HG03565 (cell line): ENCODE results near the gene WBP2.

ENCODE experiments used
- ATAC-seq: cut with Tn5 transposase; IDR thresholded peaks from one replicate; pipeline ENCODE4 v1.9.1; 2021; ENCODE audit warnings: mild to moderate bottlenecking, moderate library complexity; ENCODE audit not compliant: unreplicated experiment

Gene WBP2

DNA sequence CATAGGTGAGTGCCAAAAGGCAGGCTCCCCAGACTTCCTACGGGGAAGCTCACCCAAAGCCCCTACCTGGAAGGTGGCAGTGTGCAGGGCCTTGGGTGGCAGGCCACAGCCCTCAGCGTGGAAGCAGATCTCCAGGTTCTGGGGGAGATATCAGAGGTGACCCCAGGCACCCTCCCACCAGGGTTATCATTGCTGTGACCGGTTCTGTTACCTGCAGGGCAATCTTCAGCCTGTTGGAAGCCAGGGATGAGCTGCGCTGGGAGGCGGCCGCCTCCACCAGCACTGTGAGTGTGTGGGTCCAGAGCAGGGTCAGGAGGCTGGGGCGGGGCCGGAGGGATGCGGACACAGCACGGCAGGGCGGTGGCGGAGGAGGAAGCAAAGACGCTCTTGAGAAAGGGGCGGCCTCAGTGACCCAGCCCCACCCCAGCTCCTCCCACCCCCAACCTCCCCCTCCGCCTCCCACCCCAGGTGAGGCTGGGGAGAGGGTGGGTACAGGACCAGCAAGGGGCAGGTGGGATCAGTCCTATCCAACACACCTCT lies 24.0 kb downstream of the WBP2 start:
- ATAC-seq: no peak

DNA sequence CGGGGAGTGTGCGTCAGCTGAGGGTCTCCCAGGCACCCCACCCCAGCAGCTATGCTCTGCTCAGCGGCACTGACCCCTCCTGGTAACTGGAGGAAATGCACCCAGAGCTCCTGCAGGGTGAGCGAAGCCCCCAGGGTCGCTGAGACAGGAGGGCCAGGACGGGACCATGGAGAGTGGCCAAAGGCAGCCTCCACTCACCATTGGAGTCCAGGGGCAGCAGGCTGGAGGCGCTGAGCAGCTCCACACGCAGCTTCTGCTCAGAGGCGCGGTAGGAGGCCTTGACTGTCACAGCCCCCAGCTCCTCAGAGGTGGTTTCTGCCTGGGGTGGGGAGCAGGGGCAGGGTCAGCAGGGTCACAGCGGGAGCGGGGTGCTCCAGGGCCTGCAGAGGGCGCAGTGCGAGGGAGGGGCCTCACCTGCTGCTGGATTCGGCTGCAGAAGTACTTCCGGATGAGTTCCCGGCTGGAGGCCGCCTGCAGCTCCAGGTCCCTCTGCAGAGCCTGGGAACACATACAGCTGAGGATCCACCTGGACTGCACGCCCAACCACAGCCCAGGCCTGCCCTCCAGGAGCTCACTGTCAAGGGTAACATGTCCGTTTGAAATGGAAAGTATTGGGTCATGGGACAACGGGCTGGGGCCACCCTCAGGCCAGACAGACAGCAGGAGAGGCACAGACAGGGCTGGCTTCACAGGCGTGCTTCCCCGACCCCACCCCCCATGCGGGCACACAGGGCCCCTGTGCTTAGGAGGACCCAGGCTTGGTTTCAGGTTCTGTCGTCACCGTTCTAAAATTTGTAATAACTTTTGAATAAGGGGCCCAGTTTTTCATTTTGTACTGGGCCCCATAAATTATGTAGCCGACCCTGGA lies 24.7 kb downstream of the WBP2 start:
- ATAC-seq: no peak

DNA sequence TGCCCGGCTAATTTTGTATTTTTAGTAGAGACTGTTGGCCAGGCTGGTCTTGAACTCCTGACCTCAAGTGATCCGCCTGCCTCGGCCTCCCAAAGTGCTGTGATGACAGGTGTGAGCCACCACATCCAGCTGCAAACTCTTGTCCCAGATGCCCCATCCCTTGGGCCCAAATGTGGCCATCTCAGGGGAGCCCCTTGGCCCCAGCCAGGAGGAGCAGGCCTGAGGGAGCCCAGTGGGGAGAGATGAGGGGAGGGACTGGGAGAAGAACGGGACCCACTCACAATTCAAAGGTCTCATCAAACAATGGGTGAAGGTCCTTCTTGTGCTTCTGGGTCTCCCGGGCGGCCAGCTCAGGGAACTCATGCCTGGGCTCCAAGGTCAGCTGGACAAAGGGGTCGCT lies 25.4 kb downstream of the WBP2 start:
- ATAC-seq: no peak

DNA sequence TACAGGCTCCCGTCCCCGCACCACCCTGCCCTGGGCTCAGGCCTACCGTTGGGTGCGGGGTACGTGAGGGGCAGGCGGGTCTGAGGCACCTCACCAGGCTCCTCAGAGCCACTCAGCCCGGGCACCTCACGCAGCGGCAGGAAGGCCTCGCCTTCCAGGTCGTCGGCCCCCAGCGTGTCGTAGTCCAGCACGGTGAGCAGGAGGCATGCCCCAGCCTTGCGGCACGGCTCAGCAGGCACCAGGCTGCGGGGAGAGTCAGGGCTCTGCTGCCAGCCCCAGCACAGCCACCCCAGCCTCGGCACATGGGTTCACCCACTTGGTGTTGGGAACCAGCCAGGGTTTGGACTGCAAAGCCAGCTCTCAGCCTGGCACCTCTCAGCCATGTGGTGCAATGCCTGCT lies 26.4 kb downstream of the WBP2 start:
- ATAC-seq: no peak

DNA sequence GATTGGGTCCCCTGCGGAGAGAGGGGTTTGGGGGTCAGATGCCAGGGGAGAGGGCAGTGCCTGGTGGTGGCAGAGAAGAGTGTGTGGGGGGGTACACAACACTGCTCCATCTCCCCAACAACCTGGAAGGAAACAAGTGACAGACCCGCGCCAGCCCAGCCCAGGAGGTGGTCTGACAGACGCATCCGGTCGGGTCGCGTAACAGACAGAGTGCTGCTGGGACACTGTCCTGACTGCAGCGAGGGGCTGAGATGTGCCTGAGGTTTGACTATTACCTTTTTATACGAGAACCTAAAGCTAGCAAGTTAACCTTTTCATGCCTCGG lies 27.1 kb downstream of the WBP2 start:
- ATAC-seq: no peak

DNA sequence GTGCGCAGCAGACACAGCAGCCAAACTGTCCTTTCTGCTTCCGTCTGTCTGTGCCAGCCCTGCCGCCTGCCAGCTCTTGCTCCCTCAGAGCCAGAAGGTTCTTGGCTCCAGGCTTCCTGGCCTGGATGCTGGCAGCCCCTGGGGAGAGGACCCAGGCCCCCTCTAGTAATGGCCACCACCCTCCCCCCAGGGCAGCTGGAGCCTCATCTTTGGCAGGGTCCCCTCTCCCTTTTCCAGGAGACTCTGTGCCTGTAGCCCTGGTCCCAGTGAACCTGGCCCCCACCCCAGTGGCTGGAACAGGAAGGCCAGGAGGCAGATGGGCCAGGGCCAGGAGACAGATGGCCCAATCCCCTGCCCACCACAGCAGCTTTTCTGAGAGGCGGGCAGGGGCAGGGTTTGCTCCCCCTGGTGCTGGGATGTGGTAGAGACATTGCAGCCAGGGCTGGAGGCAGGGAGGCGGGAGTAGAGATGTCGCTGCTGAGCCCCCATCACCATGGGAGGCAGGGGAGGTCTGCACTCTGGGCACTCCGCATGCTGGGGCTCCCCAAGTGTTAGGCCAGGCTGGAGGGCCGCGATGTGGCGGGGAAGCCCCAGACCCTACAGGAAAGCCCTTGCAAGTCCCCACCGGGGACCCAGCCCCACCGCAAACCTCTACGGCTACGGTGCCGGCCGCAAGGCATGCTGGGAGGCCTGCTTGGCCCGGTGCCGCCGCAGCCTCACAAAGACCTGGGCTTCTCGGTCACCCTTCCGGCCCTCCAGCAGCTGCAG lies 27.6 kb downstream of the WBP2 start:
- ATAC-seq: no peak

DNA sequence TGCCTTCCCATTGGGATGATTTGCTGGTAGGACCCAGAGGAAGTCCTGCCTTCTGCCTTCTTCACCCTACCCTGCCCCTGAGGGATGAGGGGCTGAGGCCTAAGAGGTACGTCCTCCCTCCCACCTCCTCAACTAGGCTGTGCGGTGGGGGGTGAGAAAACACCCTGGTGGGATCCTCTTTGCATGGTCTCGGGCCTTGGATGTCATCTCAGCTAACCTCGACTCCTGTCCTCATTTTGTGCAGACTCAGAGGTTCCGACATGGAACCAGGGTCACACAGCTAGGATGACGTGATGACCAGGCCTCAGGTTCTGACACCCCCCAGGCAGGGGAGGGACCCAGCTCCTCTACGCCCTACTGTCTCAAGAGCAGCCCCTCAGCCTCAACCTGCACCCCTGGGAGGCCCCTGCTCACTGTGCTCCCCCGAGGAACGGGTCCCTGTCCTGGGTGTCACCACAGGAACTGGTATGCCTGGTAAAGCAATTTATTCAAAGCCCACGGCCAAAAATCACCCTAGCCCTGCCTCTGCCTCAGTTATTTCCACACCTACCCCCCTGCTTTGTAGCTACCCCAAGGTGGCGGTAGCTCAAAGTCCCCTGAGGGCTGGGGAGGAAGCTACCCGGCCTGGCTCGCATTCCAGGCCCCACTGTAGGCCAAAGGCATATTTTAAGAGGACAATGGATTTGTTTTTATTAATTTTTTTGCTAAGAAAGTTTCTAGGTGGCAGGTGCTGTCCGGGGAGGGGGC lies 28.4 kb downstream of the WBP2 start:
- no peak for ATAC-seq

DNA sequence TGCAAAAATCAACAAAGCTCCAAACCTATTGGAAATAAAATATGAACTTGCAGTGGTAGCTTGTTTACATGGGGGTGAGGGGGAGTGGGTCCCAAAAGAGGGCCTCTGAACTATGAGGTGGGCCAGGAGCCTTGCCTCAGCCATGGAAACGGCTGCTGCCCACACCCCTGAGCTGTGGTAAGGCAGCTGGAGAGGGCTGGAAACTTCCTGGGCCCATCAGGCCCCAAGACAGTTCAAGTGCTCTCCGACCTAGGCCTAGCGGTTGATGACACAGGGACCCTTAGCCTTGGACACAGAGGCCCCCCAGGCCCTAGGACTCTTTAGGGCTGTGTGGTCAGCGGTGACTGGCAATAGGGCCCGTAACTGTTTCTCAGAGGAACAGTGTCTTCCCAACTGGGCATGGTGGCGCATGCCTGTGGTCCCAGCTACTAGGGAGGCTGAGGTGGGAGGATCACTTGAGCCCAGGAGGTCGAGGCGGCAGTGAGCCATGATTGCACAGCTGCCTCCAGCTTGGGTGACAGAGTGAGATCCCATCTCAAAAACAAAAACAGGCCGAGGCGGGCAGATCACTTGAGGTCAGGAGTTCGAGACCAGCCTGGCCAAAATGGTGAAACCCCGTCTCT lies 29.3 kb downstream of the WBP2 start:
- ATAC-seq: no peak

DNA sequence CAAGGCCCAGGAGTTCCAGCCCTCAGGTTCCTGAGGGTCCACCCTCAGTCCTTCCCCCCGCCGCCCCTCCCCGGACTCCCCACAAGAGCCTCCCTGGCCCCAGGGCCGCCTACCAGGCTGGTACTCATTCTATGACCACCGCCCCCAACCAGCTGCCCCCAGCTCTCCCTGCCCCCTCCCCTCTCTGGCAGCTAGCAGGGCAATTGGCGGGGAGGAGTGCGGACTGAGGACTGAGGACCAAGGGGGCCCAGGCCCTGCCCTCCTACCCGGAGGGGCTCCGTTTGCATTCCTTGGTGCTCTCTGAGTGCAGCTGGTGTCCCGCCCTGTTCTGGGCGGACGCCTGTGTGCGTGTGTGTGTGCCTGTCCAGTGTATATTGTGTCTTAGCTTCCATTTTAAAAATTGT lies 30.0 kb downstream of the WBP2 start:
- no peak for ATAC-seq

DNA sequence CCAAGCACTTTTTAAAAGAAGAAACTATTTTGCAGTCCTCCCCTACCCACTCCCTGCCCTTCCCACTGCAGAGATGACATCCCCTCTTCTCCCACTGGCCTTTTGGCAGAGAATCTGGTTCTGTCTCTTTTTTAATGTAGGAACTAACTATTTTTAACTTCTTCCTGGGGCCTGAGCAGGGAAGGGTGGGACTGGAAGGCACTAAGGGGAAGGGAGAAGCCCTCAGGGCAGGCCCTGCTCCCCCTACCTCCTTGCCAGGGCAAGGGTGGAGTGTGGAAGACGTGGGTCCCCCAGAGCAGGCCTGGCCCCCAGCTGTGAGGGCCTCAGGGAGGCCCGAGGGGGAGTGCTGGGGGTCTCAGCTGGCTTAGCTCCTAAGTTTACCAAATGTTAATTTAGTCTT lies 30.5 kb downstream of the WBP2 start:
- no peak for ATAC-seq

DNA sequence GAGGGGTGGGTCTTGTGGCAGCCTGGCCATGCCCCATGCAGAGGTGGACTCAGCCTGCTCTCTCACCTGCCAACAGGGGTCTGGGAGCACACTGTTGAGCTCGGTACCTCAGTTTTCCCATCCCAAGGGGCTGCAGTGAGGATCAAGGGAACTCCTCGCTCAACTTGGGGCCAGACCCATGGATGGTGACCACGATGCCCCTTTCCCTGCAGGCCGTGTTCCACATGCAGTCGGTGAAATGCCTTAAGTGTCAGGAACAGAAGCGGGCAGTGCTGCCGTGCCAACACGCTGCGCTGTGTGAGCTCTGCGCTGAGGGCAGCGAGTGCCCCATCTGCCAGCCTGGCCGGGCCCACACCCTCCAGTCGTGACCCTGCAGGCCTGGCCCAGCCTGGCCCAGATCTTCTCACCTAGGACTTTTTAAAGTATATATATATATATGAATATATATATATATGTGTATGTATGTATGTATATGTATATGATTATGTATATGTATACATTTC lies 31.0 kb downstream of the WBP2 start:
- no peak for ATAC-seq

DNA sequence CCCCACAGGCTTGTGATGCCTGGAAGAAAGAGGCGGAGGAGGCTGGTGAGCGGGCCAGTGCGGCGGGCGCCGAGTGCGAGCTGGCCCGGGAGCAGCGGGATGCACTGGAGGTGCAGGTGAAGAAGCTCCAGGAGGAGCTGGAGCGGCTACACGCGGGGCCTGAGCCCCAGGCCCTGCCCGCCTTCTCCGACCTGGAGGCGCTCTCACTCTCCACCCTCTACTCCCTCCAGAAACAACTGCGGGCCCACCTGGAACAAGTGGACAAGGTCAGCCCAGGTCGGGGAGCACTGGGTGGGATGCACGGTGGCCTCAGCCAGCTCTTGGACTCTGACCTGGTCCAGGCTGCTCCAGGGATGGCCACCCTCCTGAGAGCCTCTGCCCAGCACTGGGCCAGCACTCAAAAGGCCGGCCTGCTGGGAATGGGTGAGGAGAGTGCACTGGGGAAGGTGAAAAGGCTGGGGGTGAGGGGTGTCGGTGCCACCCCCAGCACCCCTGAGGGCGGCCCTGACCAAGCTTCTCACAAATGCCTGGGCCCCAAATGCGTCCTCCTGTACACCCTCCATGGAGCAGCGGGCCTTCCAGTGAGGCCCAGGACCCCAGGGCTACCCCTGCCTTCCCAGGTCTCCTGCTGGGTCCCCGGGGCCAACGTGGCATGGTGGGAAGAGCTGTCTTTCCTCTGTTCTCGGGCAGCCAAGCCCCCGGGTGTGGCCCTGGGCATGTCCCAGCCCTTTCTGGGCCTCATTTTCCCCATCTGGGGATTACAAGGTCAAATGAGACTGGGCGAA lies 31.7 kb downstream of the WBP2 start:
- ATAC-seq: no peak

DNA sequence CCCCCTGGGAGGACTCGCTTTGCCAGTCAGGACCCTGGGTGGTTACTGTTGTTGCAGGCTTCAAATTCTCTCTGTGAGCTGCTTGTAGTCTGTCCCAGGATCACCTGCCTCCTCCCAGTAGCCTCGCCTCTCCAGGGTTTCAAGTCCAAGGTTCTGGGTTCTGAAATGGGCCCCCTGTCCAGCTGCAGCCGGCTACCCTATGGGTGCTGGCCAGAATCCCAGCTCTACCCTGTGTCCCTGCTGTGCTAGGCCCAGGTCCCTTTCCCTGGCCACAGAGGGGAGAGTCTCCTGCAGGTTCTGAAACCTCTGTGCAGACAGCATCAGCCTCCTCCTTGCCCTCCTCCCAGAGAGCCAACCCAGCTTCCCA lies 32.4 kb downstream of the WBP2 start:
- ATAC-seq: no peak

DNA sequence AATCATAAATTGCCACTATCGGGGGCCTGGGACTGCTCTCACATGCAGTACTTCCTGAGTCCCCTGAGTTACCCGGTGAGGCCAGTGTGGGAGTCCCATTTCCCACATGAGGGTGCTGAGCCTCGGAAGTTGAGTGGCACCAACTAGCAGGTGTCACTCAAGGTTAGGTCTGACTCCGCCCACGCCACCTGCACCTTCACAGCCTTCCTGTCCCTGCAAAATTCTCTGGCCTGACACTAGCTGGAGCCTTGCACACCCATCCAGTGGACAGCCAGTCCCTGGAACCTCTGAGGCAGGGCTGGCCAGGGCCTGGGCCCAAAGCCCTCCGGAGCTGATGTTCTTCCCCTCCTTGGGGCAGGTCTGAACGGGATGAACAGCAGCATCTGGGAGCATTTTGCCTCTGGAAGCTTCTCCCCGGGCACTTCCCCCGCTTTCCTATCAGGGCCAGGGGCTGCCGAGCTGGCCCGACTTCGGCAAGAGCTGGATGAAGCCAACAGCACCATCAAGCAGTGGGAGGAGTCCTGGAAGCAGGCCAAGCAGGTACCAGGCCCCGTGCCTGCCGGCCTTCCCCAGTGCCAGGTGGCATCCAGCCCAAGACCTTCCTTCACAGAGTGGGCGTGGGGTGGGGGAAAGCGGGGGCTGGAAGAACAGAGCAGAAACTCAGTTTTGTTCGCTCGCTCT lies 32.9 kb downstream of the WBP2 start:
- ATAC-seq: no peak

DNA sequence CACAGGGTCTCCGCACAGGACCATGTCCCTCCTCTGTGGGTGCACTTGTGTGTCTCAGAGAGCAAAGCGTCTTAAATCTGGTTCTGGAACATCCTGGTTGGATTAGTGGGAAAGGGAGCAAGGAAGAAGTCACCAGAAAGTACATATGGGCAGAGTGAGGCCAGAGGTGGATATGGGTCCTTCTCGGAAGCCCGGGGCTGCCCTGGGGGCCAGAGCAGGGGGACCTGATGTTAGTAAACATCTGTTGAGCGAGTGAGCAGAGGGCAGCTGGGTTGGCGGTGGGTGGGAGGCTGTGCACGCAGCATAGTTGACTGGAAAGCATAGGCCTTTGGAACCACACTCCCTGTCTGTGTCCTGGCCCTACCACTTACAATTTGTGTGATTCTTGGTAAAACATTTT lies 33.6 kb downstream of the WBP2 start:
- no peak for ATAC-seq

DNA sequence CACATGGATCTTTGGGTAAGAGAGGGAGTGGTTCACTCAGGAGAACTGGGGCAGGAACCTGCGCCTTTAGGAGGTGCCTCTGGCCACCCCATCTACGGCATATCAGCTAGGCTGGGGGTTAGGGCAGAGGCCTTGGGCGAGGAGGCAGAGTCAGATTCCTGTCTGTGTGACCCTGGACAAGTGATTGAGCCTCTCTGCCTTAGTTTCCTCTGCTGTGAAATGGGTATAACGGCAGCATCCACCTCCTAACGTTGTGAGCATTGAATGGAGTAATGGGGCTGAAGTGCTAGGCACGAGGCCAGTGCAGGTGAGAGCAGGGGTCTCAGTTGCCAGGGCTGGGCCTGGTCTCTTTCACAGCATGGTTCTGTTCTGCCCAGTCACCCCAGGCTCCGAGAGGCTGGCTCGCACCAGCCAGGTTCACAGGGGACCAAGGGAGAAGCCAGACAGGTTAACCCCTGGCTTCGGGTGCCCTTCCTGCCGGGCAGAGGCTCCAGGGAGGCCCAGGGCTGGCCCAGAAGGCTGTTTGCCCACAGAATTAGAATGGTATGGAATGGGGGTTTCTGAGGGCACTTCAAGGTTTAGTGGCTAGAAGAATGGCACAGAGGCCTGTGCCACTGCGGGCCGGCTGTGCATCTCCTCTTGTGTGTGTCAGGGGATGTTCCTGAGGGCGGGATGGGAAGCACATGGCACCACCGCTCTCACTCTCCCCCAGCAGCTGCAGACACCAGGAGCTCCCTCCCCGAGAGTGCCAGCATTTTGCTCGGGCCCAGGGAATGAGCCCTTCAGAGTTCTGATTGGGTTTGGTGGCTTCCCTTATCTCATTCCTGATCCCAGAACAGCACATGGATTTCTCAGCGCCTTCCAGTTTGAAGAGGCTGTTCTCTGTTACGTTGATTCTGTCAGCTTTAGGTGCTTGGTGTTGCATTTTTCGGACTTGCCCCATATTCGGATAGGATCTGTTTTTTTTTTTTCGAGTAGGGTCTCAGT lies 34.7 kb downstream of the WBP2 start:
- no peak for ATAC-seq

DNA sequence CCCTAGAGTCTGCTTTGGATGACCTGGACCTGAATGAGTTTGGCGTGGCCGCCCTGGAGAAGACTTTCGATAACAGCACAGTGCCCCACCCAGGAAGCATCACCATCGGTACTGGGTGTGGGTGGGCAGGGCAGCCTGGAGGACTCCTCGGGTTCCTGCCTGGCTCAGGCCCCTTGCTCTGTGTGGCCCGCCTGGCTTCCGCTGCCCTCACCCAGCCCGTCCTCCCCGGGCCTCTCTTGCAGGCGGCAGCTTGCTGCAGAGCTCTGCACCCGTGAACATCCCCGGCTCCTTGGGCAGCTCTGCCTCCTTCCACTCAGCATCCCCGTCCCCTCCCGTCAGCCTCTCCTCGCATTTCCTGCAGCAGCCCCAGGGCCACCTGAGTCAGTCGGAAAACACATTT lies 35.5 kb downstream of the WBP2 start:
- no peak for ATAC-seq

DNA sequence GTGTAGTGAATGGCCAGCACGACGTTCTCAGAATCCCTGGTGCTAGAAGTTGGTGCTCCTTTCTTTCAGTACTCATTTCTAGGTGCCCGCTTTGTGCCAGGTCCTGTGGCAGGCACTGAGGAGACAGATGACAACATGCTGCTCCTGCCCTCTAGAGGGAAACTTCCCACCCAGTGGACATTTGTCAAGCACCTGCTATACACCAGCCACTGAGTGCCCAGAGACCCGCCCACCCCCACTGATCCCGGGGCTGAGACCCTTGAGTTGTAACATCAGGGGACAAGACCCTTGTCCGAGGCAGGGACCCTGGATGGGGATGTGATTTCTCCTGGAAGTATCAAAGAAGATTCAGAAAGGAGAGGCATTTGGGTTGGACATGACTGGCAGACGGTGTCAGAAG lies 36.0 kb downstream of the WBP2 start:
- ATAC-seq: no peak
